IPS-20b (cell line): ENCODE results near the gene KDM5B.

Experiments used
- H3K27ac ChIP-seq: one replicate; pipeline ENCODE4 v1.5.1; 2013; ENCODE audit warnings: low read length
- H3K27me3 ChIP-seq: 2 replicates; pipeline ENCODE4 v1.6.1; 2013; ENCODE audit warnings: mild to moderate bottlenecking, low read length, inconsistent platforms; ENCODE audit not compliant: insufficient read depth
- H3K36me3 ChIP-seq: 2 replicates; pipeline ENCODE4 v1.6.1; 2013; ENCODE audit warnings: low read depth, mild to moderate bottlenecking, inconsistent platforms, low read length, moderate library complexity; ENCODE audit not compliant: insufficient read depth
- H3K4me1 ChIP-seq: 2 replicates; pipeline ENCODE4 v1.6.1; 2013; ENCODE audit warnings: mild to moderate bottlenecking, control low read depth, inconsistent platforms, low read length, moderate library complexity; ENCODE audit not compliant: insufficient read depth
- H3K4me3 ChIP-seq: 2 replicates; pipeline ENCODE4 v1.5.1; 2013; ENCODE audit warnings: mild to moderate bottlenecking, low read length, inconsistent platforms
- H3K9ac ChIP-seq: 2 replicates; pipeline ENCODE4 v1.6.1; 2013; ENCODE audit warnings: low read depth, mild to moderate bottlenecking, inconsistent platforms, low read length, moderate library complexity
- H3K9me3 ChIP-seq: 2 replicates; pipeline ENCODE4 v1.6.1; 2013; ENCODE audit warnings: mild to moderate bottlenecking, low read depth, low read length, inconsistent platforms; ENCODE audit not compliant: insufficient read depth

Gene KDM5B

DNA sequence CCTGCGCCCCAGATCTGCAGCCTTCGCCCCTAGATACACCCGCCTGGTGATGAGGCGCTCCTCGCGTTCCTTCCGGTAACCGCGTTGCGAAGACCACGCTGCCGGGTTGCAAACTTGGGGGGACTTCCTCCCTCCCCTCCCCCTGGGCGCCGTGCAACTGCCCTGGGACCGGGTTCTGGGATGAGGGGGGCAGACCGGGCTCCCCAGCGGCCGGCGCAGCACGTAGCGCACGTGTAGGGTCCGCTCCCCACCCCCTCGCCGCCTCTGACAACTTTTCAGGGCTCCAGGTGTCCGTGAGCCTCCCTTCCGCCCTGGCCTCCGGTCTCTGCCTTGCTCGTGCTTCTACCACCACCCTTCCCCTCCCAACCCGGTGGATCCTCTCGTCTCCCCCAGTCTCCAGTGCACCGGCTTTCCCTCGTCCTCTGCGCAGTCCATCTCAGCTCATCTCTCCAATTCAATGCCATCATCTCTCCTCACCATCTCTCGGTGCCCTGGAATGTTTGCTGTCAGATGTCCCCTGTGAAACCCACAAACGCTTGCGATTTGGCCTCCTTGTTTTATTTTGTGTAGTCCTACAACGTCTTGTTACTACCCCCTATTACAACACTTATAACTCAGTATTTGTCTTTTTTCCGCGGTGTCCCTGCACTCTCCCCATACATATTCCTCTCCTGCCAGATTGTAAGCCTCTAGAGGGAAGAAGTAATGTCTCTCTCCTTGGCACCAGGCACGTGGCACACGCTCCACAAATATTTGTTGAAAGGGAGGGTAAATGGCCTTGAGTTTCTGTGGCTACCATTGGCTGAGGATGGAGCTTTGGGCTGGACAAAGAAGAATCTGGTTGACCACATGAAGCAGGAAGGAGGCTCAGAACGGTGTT, 3.3 kb upstream of the KDM5B start:
- Histone ChIP-seq H3K27ac (no peak overlapping the region), H3K36me3 (no peaks in the 10 kb centered on the region), H3K27me3 (peaks cover 32% of the 10 kb centered on the region), H3K9me3 (no peaks in the 10 kb centered on the region), H3K4me1 (peaks cover 15% of the 10 kb centered on the region), H3K4me3 (peak overlapping the region; percentile 86), H3K9ac (peak overlapping the region; percentile 83; the same call in 1 of the 2 replicates)

DNA sequence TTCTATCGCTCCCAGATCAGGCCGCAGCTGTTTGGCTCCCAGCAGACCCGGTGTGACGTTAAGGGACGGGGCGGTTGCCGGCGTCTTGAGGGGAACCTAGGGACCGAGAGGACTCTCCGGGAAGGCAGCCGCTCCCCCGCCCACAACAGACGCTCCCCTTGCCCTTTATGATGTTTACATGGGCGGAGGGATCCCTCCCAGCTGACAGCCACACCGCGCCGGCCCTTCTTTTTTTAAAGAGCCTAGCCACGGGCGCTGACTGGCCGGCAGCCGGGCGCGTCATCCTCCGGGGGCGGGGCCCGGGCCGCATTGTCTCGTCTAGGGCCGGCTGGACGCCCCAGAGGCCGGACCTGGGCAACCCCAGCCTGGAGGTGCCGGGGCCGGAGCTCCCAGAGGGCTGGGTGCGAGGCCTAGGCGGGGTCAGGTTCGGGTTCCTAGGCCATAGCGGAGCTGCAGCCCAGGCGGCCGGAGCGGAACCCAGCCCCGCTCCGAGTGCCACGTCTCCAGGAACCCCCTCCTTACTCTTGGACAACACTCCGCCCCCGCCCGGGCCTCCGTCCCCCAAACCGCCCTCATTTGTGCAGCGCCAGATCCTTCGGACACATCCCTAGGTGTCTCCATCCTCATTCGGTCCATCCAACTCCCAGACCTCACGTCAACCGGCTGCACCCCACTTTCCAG, 2.5 kb upstream of the KDM5B start, which contains the start of gene PCAT6:
PCAT6 (plus strand) TSS at position 340 of the 681 bp plus-strand sequence.
- Histone ChIP-seq H3K27ac (no peak within 1 kb of the TSS), H3K36me3 (no peaks in the 10 kb centered on the region), H3K9ac (peak within 1 kb of the TSS; percentile 83; the same call in 1 of the 2 replicates), H3K9me3 (no peaks in the 10 kb centered on the region), H3K4me3 (peak within 1 kb of the TSS; percentile 86), H3K27me3 (peaks cover 32% of the 10 kb centered on the region), H3K4me1 (peaks cover 16% of the 10 kb centered on the region)

DNA sequence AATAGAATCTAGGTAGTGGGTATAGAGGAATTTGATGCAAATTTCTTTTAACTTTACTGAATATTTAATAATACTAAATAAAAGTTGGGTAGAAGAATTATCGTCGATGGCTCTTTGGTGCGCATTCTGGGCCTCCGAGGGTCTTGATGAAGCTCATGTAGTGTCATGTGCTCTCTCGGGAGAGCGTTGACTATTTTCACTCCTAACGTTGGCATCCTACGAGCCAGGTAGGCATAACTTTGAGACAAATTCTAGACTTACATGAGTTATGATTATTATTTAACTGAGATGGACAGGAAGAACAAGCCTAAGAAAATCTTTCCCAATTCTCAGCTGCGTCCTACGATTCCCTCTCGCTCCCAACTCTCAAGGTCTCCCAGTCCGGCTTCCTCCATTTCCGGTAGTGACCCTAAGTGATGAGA, 2.0 kb upstream of the KDM5B start:
- H3K4me1 ChIP-seq = peaks cover 21% of the 10 kb centered on the region
- peaks cover 32% of the 10 kb centered on the region for H3K27me3 ChIP-seq
- no peak overlapping the region for H3K27ac ChIP-seq
- H3K9me3 ChIP-seq = no peaks in the 10 kb centered on the region
- no peaks in the 10 kb centered on the region for H3K36me3 ChIP-seq
- H3K9ac ChIP-seq = peak overlapping the region; percentile 76; the same call in 1 of the 2 replicates
- H3K4me3 ChIP-seq = peak overlapping the region; percentile 86

DNA sequence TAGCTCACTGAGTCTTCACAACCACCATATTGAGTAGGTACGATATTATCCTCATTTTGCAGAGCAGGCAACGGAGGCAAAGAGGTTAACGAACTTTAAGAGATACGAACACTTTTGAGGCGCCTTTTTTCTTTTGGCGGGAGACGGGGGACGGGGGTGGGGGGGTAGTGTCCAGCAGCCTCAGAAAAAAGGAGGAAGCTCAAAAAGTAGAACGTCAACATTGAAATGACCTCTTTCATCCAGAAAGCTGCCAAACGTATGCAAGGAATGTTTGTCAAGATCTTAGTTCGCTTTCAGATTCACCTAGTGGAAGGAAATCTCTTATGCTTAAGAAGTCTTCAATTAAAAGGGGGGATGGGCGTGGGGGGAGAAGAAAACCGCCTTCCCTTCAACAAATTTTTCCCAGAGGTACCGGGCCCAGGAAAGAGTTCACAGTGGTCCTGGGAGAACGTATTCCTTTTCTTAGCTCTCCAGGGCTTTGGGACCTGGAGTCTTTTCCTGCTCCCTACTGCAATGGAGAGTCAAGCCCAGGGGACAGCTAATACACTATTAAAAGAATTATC, 1.5 kb upstream of the KDM5B start:
- Histone ChIP-seq H3K36me3 (no peaks in the 10 kb centered on the region), H3K4me1 (peaks cover 26% of the 10 kb centered on the region), H3K4me3 (peak overlapping the region; percentile 86)

DNA sequence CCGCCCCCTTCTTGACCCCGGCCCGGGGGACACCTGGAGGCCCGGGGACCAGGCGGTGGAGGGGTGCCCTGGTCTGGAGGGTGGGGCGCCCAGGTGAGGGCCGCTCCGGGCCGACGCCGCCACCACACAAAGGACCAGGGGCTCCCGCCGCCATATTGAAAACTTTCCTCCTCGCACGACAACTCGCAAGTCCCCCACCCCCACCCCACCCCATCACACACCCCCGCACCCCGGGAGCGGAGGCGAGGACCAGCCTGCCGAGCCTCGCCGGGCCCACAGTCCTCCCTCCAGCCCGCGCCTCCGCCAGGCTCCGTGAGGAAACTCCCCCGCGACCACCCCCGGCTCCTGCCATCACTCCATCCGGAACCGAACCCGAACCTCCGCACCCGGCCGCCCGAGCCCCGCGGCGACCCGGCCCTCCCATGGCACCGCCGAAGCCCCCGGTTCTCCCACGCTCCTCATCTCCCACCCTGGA, 733 bp downstream of the KDM5B start:
- H3K4me3 ChIP-seq = peak overlapping the region; percentile 86; the same call in 1 of the 2 replicates
- no peaks in the 10 kb centered on the region for H3K36me3 ChIP-seq
- H3K27me3 ChIP-seq = peaks cover 31% of the 10 kb centered on the region
- peak overlapping the region; percentile 94; the same call in 1 of the 2 replicates for H3K9ac ChIP-seq
- H3K4me1 ChIP-seq = peaks cover 28% of the 10 kb centered on the region
- no peaks in the 10 kb centered on the region for H3K9me3 ChIP-seq
- H3K27ac ChIP-seq = peak overlapping the region; percentile 49

More for the DNA sequence above, 1.5 kb upstream of the KDM5B start:
- Histone ChIP-seq H3K27ac (no peak overlapping the region), H3K9ac (no peak overlapping the region), H3K27me3 (peaks cover 32% of the 10 kb centered on the region), H3K9me3 (no peaks in the 10 kb centered on the region)

DNA sequence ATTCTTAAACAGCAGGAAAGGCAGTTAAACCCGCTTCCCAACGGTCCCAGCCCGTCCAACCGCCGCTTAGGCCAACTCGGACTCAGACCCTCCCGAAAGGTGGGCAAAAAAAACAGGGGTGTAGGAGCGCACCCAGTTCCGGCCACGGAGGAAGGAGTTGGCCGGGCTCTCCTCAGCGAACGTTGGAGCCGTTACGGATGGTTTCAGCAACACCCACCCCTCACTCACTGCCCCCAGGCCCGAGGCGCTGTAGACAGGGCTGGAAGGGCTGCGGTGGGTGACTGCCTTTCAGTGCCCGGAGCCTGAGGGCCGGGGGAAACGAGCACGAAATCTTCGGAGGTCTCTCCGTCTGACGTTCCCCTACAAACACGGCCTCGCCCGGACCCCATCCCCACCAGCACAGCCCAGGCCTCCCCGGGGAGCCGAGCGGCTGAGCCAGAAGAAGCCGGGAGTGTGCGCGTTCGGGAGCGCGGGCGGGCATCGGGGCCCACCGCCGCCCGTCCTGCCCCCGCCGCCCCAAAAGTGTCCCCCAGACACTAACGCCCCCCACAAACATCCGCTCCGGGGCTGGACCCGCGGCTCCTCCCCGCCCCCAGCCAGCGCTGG, 1.3 kb downstream of the KDM5B start:
- H3K9ac ChIP-seq = peak overlapping the region; percentile 94
- no peaks in the 10 kb centered on the region for H3K36me3 ChIP-seq
- H3K4me3 ChIP-seq = peak overlapping the region; percentile 86
- H3K27ac ChIP-seq = no peak overlapping the region
- peaks cover 23% of the 10 kb centered on the region for H3K4me1 ChIP-seq
- H3K27me3 ChIP-seq = peaks cover 26% of the 10 kb centered on the region
- no peaks in the 10 kb centered on the region for H3K9me3 ChIP-seq

GRCh38 chr1:202805886-202806844, 2.1 kb downstream of the KDM5B start:
- Histone ChIP-seq H3K36me3 (no peaks in the 10 kb centered on the region), H3K27ac (peak overlapping the region; percentile 15), H3K4me3 (peak overlapping the region; percentile 86), H3K9ac (peak overlapping the region; percentile 94), H3K27me3 (peaks cover 19% of the 10 kb centered on the region), H3K4me1 (peaks cover 23% of the 10 kb centered on the region), H3K9me3 (no peaks in the 10 kb centered on the region)

- Histone ChIP-seq H3K9ac (peak overlapping the region; percentile 94; the same call in 1 of the 2 replicates), H3K4me1 (peaks cover 23% of the 10 kb centered on the region), H3K4me3 (peak overlapping the region; percentile 86), H3K27me3 (peaks cover 7% of the 10 kb centered on the region), H3K36me3 (peaks cover 13% of the 10 kb centered on the region; the same call in 1 of the 2 replicates), H3K27ac (no peak overlapping the region), H3K9me3 (no peaks in the 10 kb centered on the region)
Measured at GRCh38 chr1:202804126-202804525, 4.1 kb downstream of the KDM5B start.

DNA sequence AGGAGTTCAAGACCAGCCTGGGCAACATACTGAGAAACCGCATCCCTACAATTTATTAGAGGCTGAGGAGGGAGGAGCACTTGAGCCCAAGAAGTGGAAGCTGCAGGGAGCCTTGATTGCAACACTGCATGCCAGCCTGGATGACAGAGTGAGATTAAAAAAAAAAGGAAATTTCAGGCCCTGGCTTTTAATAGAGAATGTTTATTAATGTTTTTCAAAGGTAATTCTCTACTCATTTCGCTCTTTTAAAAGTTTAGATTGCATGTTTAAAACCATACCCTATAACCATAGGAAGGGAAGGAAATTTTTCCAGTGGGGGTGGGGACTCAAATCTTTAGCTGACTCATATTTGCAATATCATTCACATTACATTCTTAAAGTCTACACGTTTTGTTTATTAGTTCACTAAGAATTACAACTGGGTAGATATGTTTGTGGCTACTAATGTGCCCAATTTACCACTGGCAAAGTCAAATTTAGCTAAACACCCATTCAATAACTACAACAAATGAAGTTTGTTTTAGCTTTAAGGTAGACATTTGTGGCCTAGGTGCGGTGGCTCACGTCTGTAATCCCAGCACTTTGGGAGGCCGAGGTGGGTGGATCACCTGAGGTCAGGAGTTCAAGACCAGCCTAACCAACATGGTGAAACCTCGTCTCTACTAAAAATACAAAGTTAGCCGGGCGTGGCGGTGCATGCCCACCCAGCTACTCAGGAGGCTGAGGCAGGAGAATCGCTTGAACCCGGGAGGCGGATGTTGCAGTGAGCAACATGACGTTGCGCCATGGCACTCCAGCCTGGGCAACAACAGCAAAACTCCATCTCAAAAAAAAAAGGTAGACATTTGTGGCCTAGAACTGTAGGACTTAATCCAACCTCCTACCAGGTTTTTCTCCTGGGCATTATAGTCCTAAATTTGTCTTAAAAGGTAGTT, 5.0 kb downstream of the KDM5B start:
- Histone ChIP-seq H3K9me3 (no peaks in the 10 kb centered on the region), H3K4me3 (no peak overlapping the region), H3K36me3 (peaks cover 22% of the 10 kb centered on the region; the same call in 1 of the 2 replicates), H3K4me1 (peaks cover 18% of the 10 kb centered on the region), H3K27ac (no peak overlapping the region), H3K27me3 (no peaks in the 10 kb centered on the region), H3K9ac (no peak overlapping the region)

DNA sequence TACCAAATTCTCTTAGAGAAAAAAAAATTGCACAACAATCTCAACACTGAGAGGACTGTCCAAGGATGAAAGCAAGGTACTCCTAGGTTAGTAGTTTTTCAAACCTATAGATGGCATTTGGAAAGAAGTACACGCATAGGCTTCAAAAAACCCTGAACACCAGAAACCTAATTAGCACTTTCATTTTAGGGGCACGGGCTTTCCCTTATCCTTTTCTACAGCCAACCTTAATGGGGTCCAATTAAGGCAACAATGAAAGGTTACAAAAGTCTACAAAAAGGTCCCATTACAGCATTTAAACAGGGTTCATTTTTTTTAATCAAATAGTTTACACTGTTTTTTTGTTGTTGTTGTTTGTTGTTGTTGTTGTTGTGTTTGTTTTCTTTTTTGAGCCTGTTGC, 6.2 kb downstream of the KDM5B start:
- H3K27ac ChIP-seq = no peak overlapping the region
- no peak overlapping the region for H3K9ac ChIP-seq
- peaks cover 18% of the 10 kb centered on the region for H3K4me1 ChIP-seq
- H3K9me3 ChIP-seq = no peaks in the 10 kb centered on the region
- no peak overlapping the region for H3K4me3 ChIP-seq
- no peaks in the 10 kb centered on the region for H3K27me3 ChIP-seq
- peaks cover 23% of the 10 kb centered on the region; the same call in 1 of the 2 replicates for H3K36me3 ChIP-seq
